HCT116 (cell line): ENCODE results near the gene HOXA1.

Source experiments
- CBX3 ChIP-seq: IDR thresholded peaks from 2 replicates; pipeline ENCODE4 v1.6.1; 2012; ENCODE audit warnings: low read depth
- CEBPB ChIP-seq: IDR thresholded peaks from 2 replicates; pipeline ENCODE4 v1.6.1; 2012; ENCODE audit warnings: low read depth
- CTCF ChIP-seq, 3 experiments: fragments of 200-600 bp in 1 of 3; sonication (generic) in 1 of 3; IDR thresholded peaks in 2 of 3; conservative IDR thresholded peaks in 1 of 3; 2 replicates each; pipeline ENCODE4 v1.5.1; 2012 to 2017; ENCODE audit warnings: low read depth in 2 of 3, low read length in 2 of 3, antibody characterized with exemption in 1 of 3, borderline replicate concordance in 1 of 3, control low read depth in 1 of 3, mild to moderate bottlenecking in 1 of 3, mixed read lengths in 1 of 3, mixed run types in 1 of 3, moderate library complexity in 1 of 3; ENCODE audit not compliant: insufficient read depth in 1 of 3
- EGR1 ChIP-seq: IDR thresholded peaks from 2 replicates; pipeline ENCODE4 v1.6.1; 2012; ENCODE audit warnings: low read depth
- EZH2 ChIP-seq: fragments of 200-600 bp; sonication (generic); IDR thresholded peaks from 2 replicates; pipeline ENCODE4 v1.6.1; 2017; ENCODE audit warnings: antibody characterized with exemption, mixed run types
- EZH2phosphoT487 ChIP-seq: fragments of 200-600 bp; IDR thresholded peaks from 2 replicates; pipeline ENCODE4 v1.6.1; 2018; ENCODE audit warnings: antibody characterized with exemption, borderline replicate concordance
- JUND ChIP-seq: IDR thresholded peaks from 2 replicates; pipeline ENCODE4 v1.6.1; 2012
- POLR2A ChIP-seq: IDR thresholded peaks from 2 replicates; pipeline ENCODE4 v1.7.0; 2011; ENCODE audit warnings: borderline replicate concordance; ENCODE audit not compliant: insufficient read depth, insufficient read length; ENCODE audit errors: extremely low read depth
- RAD21 ChIP-seq: IDR thresholded peaks from 2 replicates; pipeline ENCODE4 v1.6.1; 2012; ENCODE audit warnings: low read depth, mild to moderate bottlenecking
- REST ChIP-seq: IDR thresholded peaks from 2 replicates; pipeline ENCODE4 v1.6.1; 2012; ENCODE audit warnings: low read depth
- SIN3A ChIP-seq: IDR thresholded peaks from 2 replicates; pipeline ENCODE4 v1.6.1; 2012; ENCODE audit warnings: low read depth
- SRF ChIP-seq: IDR thresholded peaks from 2 replicates; pipeline ENCODE4 v1.6.1; 2012; ENCODE audit warnings: low read depth
- ZNF274 ChIP-seq: fragments of 200-500 bp; sonication (Bioruptor generic); IDR thresholded peaks from 2 replicates; pipeline ENCODE4 v1.6.1; 2014; ENCODE audit warnings: mild to moderate bottlenecking, low read depth, low read length, inconsistent platforms

GRCh38 chr7:27134392-27134791 lies 38.6 kb upstream of the HOXA1 start:
- TF ChIP-seq EZH2 (no peak), ZNF274 (no peak), CTCF (IDR thresholded peaks at IDR 0.05 in 2 of 3, conservative IDR thresholded peaks at IDR 0.05 in 1 of 3; ENCODE audit: borderline replicate concordance in 1 of 3, insufficient read depth in 1 of 3, low read depth in 2 of 3, low read length in 2 of 3) (no peak), JUND (peak; percentile 56), POLR2A (no peak), CBX3 (no peak), CEBPB (peak; percentile 63), EZH2phosphoT487 (no peak), SRF (no peak), RAD21 (no peak), REST (no peak), SIN3A (no peak), EGR1 (no peak)
